Body of pancreas (tissue), 4 donors: ENCODE data around the gene SLC25A33.

Experiments used
- POLR2A ChIP-seq, 3 donors: fragments of 450-650 bp; IDR thresholded peaks; one replicate each; pipeline ENCODE4 v1.6.1; 2016; ENCODE audit warnings: antibody characterized with exemption in 3 of 3, mild to moderate bottlenecking in 2 of 3
- TF ChIP-seq, protein P1 (sequence below), 7 experiments: fragments of 450-650 bp in 4 of 7; fragments of 200-600 bp in 3 of 7; sonication (generic) in 3 of 7; IDR thresholded peaks; one replicate each; pipeline ENCODE4 v1.5.1; 2016 to 2019; ENCODE audit warnings: antibody characterized with exemption in 7 of 7

DNA sequence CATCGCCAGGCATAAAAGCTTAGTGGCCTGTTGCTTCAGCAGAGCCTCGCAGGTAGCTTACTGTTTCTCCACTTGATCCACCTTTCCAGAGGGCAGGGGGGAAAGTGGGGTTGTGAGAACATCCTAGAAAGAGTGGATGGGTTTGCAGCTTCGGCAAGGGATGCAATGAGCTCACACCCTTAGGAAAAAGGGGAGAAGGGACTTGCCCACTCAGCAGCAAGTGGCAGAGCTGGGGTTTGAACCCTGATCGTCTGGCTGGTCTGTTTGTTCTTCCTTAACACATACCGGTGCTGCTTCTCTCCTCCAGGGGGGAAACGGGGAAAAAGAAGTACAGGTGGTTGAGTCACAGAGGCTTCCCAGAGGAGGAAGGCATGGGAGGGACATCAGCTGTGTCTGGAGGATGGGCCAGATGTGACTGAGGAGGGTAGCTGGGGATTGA, 50.5 kb downstream of the SLC25A33 start:
- TF ChIP-seq, protein P1, sequence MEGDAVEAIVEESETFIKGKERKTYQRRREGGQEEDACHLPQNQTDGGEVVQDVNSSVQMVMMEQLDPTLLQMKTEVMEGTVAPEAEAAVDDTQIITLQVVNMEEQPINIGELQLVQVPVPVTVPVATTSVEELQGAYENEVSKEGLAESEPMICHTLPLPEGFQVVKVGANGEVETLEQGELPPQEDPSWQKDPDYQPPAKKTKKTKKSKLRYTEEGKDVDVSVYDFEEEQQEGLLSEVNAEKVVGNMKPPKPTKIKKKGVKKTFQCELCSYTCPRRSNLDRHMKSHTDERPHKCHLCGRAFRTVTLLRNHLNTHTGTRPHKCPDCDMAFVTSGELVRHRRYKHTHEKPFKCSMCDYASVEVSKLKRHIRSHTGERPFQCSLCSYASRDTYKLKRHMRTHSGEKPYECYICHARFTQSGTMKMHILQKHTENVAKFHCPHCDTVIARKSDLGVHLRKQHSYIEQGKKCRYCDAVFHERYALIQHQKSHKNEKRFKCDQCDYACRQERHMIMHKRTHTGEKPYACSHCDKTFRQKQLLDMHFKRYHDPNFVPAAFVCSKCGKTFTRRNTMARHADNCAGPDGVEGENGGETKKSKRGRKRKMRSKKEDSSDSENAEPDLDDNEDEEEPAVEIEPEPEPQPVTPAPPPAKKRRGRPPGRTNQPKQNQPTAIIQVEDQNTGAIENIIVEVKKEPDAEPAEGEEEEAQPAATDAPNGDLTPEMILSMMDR (IDR thresholded peaks at IDR 0.05), result no peak
- no peak for TF ChIP-seq POLR2A (IDR thresholded peaks at IDR 0.05)
